Endodermal cell (in vitro differentiated cells): Measurements from ENCODE around the gene SCUBE1. TPM values are rescaled to one million over a fixed set of nuclear protein-coding genes. Genes with fewer than 3 reads are reported as not detected.

ENCODE experiments used
- DNase-seq: peaks from one replicate; pipeline ENCODE4 v3.0.0-alpha.2; 2017
- H3K27ac ChIP-seq: 2 replicates; pipeline ENCODE4 v1.5.1; 2013; ENCODE audit warnings: mild to moderate bottlenecking, low read depth, low read length, moderate library complexity
- H3K27me3 ChIP-seq: 2 replicates; pipeline ENCODE4 v1.6.1; 2013; ENCODE audit warnings: mild to moderate bottlenecking, low read length, moderate library complexity; ENCODE audit not compliant: insufficient read depth, control insufficient read depth, poor library complexity, severe bottlenecking
- H3K36me3 ChIP-seq: 2 replicates; pipeline ENCODE4 v1.7.0; 2013; ENCODE audit warnings: mild to moderate bottlenecking, low read length, moderate library complexity; ENCODE audit not compliant: control insufficient read depth, insufficient read depth
- H3K4me1 ChIP-seq: one replicate; pipeline ENCODE4 v1.7.0; 2013; ENCODE audit warnings: low read length; ENCODE audit not compliant: control insufficient read depth, insufficient read depth
- H3K4me3 ChIP-seq: 2 replicates; pipeline ENCODE4 v1.5.1; 2013; ENCODE audit warnings: mild to moderate bottlenecking, low read length, moderate library complexity
- H3K9ac ChIP-seq: 2 replicates; pipeline ENCODE4 v1.6.1; 2013; ENCODE audit warnings: mild to moderate bottlenecking, low read length, moderate library complexity; ENCODE audit not compliant: poor library complexity, severe bottlenecking; ENCODE audit errors: extremely low read depth
- H3K9me3 ChIP-seq: 2 replicates; pipeline ENCODE4 v1.6.1; 2013; ENCODE audit warnings: mild to moderate bottlenecking, low read length, moderate library complexity; ENCODE audit not compliant: control insufficient read depth
- H3K27ac Mint-ChIP-seq: 2 replicates; pipeline ENCODE4 v1.8.0; 2020; ENCODE audit warnings: mixed read lengths
- H3K27me3 Mint-ChIP-seq: 2 replicates; pipeline ENCODE4 v1.8.0; 2021; ENCODE audit warnings: mild to moderate bottlenecking, mixed read lengths; ENCODE audit not compliant: insufficient read depth
- H3K36me3 Mint-ChIP-seq: 2 replicates; pipeline ENCODE4 v1.8.0; 2020; ENCODE audit warnings: low read depth, mixed read lengths
- H3K4me1 Mint-ChIP-seq: 2 replicates; pipeline ENCODE4 v1.8.0; 2020; ENCODE audit warnings: mixed read lengths
- H3K4me3 Mint-ChIP-seq: 2 replicates; pipeline ENCODE4 v1.8.0; 2020; ENCODE audit warnings: mild to moderate bottlenecking, moderate library complexity, mixed read lengths
- H3K9me3 Mint-ChIP-seq: 2 replicates; pipeline ENCODE4 v1.8.0; 2020; ENCODE audit warnings: mild to moderate bottlenecking, mixed read lengths
- CTCF ChIP-seq: fragments of 200-600 bp; sonication (generic); conservative IDR thresholded peaks from 2 replicates; pipeline ENCODE4 v1.5.0; 2021; ENCODE audit warnings: antibody characterized with exemption, mild to moderate bottlenecking
- WGBS, 2 experiments: methylation state at CpG; one replicate each; pipeline versions ENCODE4 v1.1.5 to v1.1.7; 2013; ENCODE audit warnings: missing lambda C conversion rate in 2 of 2, mixed read lengths in 1 of 2; ENCODE audit not compliant: insufficient coverage in 1 of 2, insufficient read length in 1 of 2; 5-methylcytosine and 5-hydroxymethylcytosine counted together
- total RNA-seq, 2 donors: library from RNA; stranded (reverse); fragmentation: NEBNext Ultra II Directional in 1 of 2; extraction: Animal tissue kit (Norgen Biotek cat#: 25700) in 1 of 2; gene quantifications; 2 replicates in 1 of 2; 3 replicates in 1 of 2; pipeline ENCODE4 v1.2.1, GENCODE V29; 2021

The SCUBE1 gene
- total RNA-seq, 2 donors from 2014 or later: 0.13 to 0.95 TPM

DNA sequence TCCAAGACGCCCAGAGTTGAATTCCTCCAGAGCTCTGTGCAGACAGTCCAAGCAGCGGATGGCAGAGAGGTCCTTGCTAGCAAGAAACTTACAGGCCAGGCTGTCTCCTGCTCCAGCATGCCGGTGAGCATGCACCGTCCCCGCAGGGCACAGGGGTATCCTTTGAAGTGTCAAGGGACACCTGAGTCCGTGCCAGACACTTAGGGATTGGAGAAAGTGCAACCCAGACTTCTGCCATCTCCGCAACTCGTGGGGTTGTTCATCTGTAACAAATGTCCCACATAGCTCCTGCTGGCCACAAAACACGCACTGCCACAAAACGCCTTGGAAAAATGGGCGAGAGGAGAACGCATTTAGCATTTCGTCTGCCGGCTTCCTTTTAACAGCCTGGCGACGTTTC, 178.5 kb downstream of the SCUBE1 start:
- no peak overlapping the region for H3K9ac ChIP-seq
- Mint-ChIP-seq H3K27me3 (no peaks in the 10 kb centered on the region), H3K27ac (no peak overlapping the region), H3K9me3 (no peaks in the 10 kb centered on the region), H3K4me1 (peaks cover 9% of the 10 kb centered on the region), H3K36me3 (peaks cover 18% of the 10 kb centered on the region), H3K4me3 (no peak overlapping the region)
- 83 to 84% methylated on average over 16 of the region's 16 CpGs for WGBS, 2 experiments
- H3K36me3 ChIP-seq: no peaks in the 10 kb centered on the region
- TF ChIP-seq CTCF: no peak
- H3K27me3 ChIP-seq: no peaks in the 10 kb centered on the region
- H3K4me3 ChIP-seq: no peak overlapping the region
- no peak for DNase-seq
- H3K27ac ChIP-seq: no peak overlapping the region
- no peaks in the 10 kb centered on the region for H3K4me1 ChIP-seq
- H3K9me3 ChIP-seq: no peaks in the 10 kb centered on the region

DNA sequence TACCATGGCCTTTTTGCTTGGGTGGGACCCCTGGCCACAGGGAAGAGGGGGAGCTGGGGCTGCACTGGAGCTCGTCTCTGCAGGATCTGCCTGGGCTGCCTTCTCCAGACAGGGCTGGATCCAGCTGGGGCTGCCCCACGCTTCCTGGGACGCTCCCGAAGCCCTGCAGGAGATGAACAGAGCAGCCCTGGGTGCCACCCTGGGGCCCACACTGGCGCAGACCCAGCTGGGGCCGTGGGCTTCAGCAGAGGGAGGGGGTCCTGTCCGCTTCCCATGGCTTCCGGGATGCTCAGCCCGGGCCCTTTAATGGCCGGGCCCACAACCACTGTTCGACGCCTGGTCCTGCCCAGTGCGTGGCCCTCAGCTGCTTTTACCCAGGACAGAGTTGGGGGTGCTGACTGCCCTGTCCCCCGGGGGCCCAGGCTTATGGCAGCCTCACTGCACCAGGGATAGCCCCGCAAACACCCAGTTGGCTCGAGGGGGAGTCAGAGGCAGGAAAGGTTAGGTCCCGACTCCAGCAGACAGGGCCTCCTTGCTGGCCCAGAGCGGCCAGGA, 179.9 kb downstream of the SCUBE1 start:
- Mint-ChIP-seq H3K27me3 (no peaks in the 10 kb centered on the region), H3K4me1 (peaks cover 9% of the 10 kb centered on the region), H3K9me3 (no peaks in the 10 kb centered on the region), H3K36me3 (peaks cover 10% of the 10 kb centered on the region), H3K4me3 (no peak overlapping the region), H3K27ac (no peak overlapping the region)
- WGBS, 2 experiments: 86 to 93% methylated on average over 11 to 18 of the region's 18 CpGs
- no peak for DNase-seq
- H3K4me3 ChIP-seq: no peak overlapping the region
- no peak overlapping the region for H3K27ac ChIP-seq
- H3K36me3 ChIP-seq: no peaks in the 10 kb centered on the region
- no peak for TF ChIP-seq CTCF
- H3K9ac ChIP-seq: no peak overlapping the region
- no peaks in the 10 kb centered on the region for H3K9me3 ChIP-seq
- no peaks in the 10 kb centered on the region for H3K27me3 ChIP-seq
- no peaks in the 10 kb centered on the region for H3K4me1 ChIP-seq

- Mint-ChIP-seq H3K27me3 (no peaks in the 10 kb centered on the region), H3K36me3 (peaks cover 3% of the 10 kb centered on the region), H3K9me3 (no peaks in the 10 kb centered on the region), H3K4me3 (no peak overlapping the region), H3K27ac (no peak overlapping the region), H3K4me1 (peaks cover 9% of the 10 kb centered on the region)
- no peaks in the 10 kb centered on the region for H3K9me3 ChIP-seq
- H3K4me3 ChIP-seq: no peak overlapping the region
- no peak overlapping the region for H3K27ac ChIP-seq
- H3K4me1 ChIP-seq: no peaks in the 10 kb centered on the region
- TF ChIP-seq CTCF: no peak
- no peak for DNase-seq
- H3K36me3 ChIP-seq: no peaks in the 10 kb centered on the region
- 96 to 97% methylated on average over 23 to 24 of the region's 24 CpGs for WGBS, 2 experiments
- H3K9ac ChIP-seq: no peak overlapping the region
- H3K27me3 ChIP-seq: no peaks in the 10 kb centered on the region
Measured at GRCh38 chr22:43162412-43163150, 180.6 kb downstream of the SCUBE1 start.
